GM19238 (cell line): ENCODE measurements around the gene GAS7.

Source experiments
- DNase-seq: peaks from one replicate; pipeline ENCODE4 v3.0.0; 2011; ENCODE audit warnings: low spot score; ENCODE audit not compliant: insufficient read length

Gene GAS7

GRCh38 chr17:9898812-9899211 lies 299.6 kb downstream of the GAS7 start:
- DNase-seq, result no peak

GRCh38 chr17:9897372-9897968 lies 300.9 kb downstream of the GAS7 start:
- no peak for DNase-seq

GRCh38 chr17:9895923-9896322 lies 302.5 kb downstream of the GAS7 start:
- no peak for DNase-seq

- DNase-seq, result no peak
Observed at GRCh38 chr17:9894231-9894630, 304.2 kb downstream of the GAS7 start.

- DNase-seq, result no peak
Observed at GRCh38 chr17:9893411-9894012, 304.9 kb downstream of the GAS7 start.

- DNase-seq, result peak; percentile 36
Observed at GRCh38 chr17:9890124-9890523, 308.3 kb downstream of the GAS7 start.

- DNase-seq, result no peak
Observed at GRCh38 chr17:9887508-9887907, 310.9 kb downstream of the GAS7 start.

- DNase-seq, result no peak
Observed at GRCh38 chr17:9886141-9886930, 312.1 kb downstream of the GAS7 start.

GRCh38 chr17:9883451-9883850 lies 315.0 kb downstream of the GAS7 start:
- no peak for DNase-seq

GRCh38 chr17:9880582-9880999 lies 317.8 kb downstream of the GAS7 start:
- no peak for DNase-seq

- no peak for DNase-seq
Observed at GRCh38 chr17:9878786-9879525, 319.4 kb downstream of the GAS7 start.

- no peak for DNase-seq
Observed at GRCh38 chr17:9878356-9878755, 320.1 kb downstream of the GAS7 start.

- no peak for DNase-seq
Observed at GRCh38 chr17:9875441-9875840, 323.0 kb downstream of the GAS7 start.

GRCh38 chr17:9874722-9875121 lies 323.7 kb downstream of the GAS7 start:
- DNase-seq, result no peak

- no peak for DNase-seq
Observed at GRCh38 chr17:9872852-9873251, 325.6 kb downstream of the GAS7 start.

GRCh38 chr17:9868552-9868951 lies 329.9 kb downstream of the GAS7 start:
- DNase-seq, result no peak

- DNase-seq, result no peak
Observed at GRCh38 chr17:9865586-9865985, 332.8 kb downstream of the GAS7 start.

- DNase-seq, result no peak
Observed at GRCh38 chr17:9862949-9863348, 335.5 kb downstream of the GAS7 start.

- DNase-seq, result no peak
Observed at GRCh38 chr17:9862220-9862619, 336.2 kb downstream of the GAS7 start.

GRCh38 chr17:9860851-9861250 lies 337.6 kb downstream of the GAS7 start:
- no peak for DNase-seq
